HepG2 (cell line): ENCODE data around the gene ISG20L2. TPM values are rescaled to one million over a fixed set of nuclear protein-coding genes. Genes with fewer than 3 reads are reported as not detected.

Experiments
- ATAC-seq: fragments of 200-7000 bp; cut with Tn5 transposase; 3 replicates; pipeline ENCODE4 v1.9.1; 2020; ENCODE audit warnings: mild to moderate bottlenecking, moderate library complexity
- BruUV-seq: library from RNA; stranded (reverse); fragments of 400-500 nt; replicated peaks from 2 replicates; lab custom pipeline; 2021; lab: Mats Ljungman, UMichigan
- CTCF ChIA-PET: fragments of 300-600 bp; formaldehyde crosslinking; extraction: SDS; loops from one replicate; lab custom pipeline; 2021; ENCODE audit warnings: low total read pairs, inconsistent platforms, low intra/inter-chr PET ratio; lab: Yijun Ruan, JAX
- POLR2A ChIA-PET: fragments of 350-600 bp; sonication (Branson Sonifier 250); formaldehyde crosslinking; loops from one replicate; lab custom pipeline; 2020; ENCODE audit warnings: antibody characterized with exemption, inconsistent platforms; lab: Yijun Ruan, JAX
- DNase-seq: peaks from one replicate; pipeline ENCODE4 v3.0.0-alpha.2; 2015; ENCODE audit warnings: low spot score
- FAIRE-seq: peaks from 3 replicates; lab custom pipeline; 2011; peaks lifted over from hg19 to GRCh38; lab: Jason Lieb, UNC
- H2AFZ ChIP-seq: one replicate; pipeline ENCODE4 v1.6.1; 2011; ENCODE audit warnings: low read length, inconsistent platforms
- H3K27ac ChIP-seq: fragments of 300-600 bp; 3 replicates; pipeline ENCODE4 v1.8.0; 2011; ENCODE audit warnings: mixed run types, mild to moderate bottlenecking, mixed read lengths, low read length, inconsistent platforms; ENCODE audit not compliant: insufficient read depth; ENCODE audit errors: extremely low read length
- H3K27me3 ChIP-seq, 2 experiments: fragments of 200-600 bp in 1 of 2; 2 replicates in 1 of 2; 3 replicates in 1 of 2; pipeline versions ENCODE4 v1.6.0 to v1.8.0; 2011; ENCODE audit warnings: low read length in 2 of 2, mild to moderate bottlenecking in 2 of 2, moderate library complexity in 2 of 2, inconsistent platforms in 1 of 2; ENCODE audit not compliant: insufficient read depth in 2 of 2, control insufficient read depth in 1 of 2
- H3K36me3 ChIP-seq, 2 experiments: fragments of 200-600 bp in 1 of 2; replicated peaks in 1 of 2; 2 replicates in 1 of 2; 3 replicates in 1 of 2; pipeline versions ENCODE4 v1.5.1 to v1.8.0; 2011; ENCODE audit warnings: low read length in 2 of 2, inconsistent platforms in 1 of 2; ENCODE audit not compliant: insufficient read depth in 2 of 2, control insufficient read depth in 1 of 2
- H3K4me1 ChIP-seq: 2 replicates; pipeline ENCODE4 v1.5.1; 2012; ENCODE audit warnings: low read length, inconsistent platforms; ENCODE audit not compliant: insufficient read depth
- H3K4me2 ChIP-seq: 2 replicates; pipeline ENCODE4 v1.6.0; 2011; ENCODE audit warnings: low read depth, low read length, inconsistent platforms
- H3K4me3 ChIP-seq, 3 experiments: fragments of 200-600 bp in 1 of 3; sonication (generic), shearing (Covaris generic) in 1 of 3; replicated peaks in 1 of 3; 2 replicates each; pipeline ENCODE4 v1.5.1; 2011 to 2016; ENCODE audit warnings: low read length in 3 of 3, inconsistent platforms in 2 of 3, low read depth in 2 of 3, mild to moderate bottlenecking in 2 of 3, control low read depth in 1 of 3, mixed read lengths in 1 of 3; ENCODE audit not compliant: insufficient read depth in 1 of 3
- H3K79me2 ChIP-seq: one replicate; pipeline ENCODE4 v1.6.1; 2011; ENCODE audit warnings: low read length, inconsistent platforms; ENCODE audit not compliant: insufficient read depth
- H3K9ac ChIP-seq: 2 replicates; pipeline ENCODE4 v1.6.0; 2011; ENCODE audit warnings: mild to moderate bottlenecking, low read depth, low read length, inconsistent platforms; ENCODE audit not compliant: insufficient read depth
- H3K9me3 ChIP-seq: 2 replicates; pipeline ENCODE4 v1.5.1; 2012; ENCODE audit warnings: mild to moderate bottlenecking, low read length
- H4K20me1 ChIP-seq: 2 replicates; pipeline ENCODE4 v1.6.0; 2011; ENCODE audit warnings: inconsistent platforms, mild to moderate bottlenecking, low read length, moderate library complexity; ENCODE audit not compliant: insufficient read depth
- AKAP8 ChIP-seq: sonication (generic); formaldehyde crosslinking; IDR thresholded peaks from 2 replicates; pipeline ENCODE4 v1.5.1; 2020; ENCODE audit warnings: mild to moderate bottlenecking, missing genetic modification reagents
- ARID2 ChIP-seq: sonication (generic); formaldehyde crosslinking; IDR thresholded peaks from 2 replicates; pipeline ENCODE4 v1.8.1; 2022; ENCODE audit warnings: mild to moderate bottlenecking, missing genetic modification reagents, borderline replicate concordance
- BRD4 ChIP-seq: sonication (generic); formaldehyde crosslinking; IDR thresholded peaks from 2 replicates; pipeline ENCODE4 v1.4.0; 2020; ENCODE audit warnings: missing genetic modification reagents
- GLI4 ChIP-seq: sonication (generic); formaldehyde crosslinking; IDR thresholded peaks from 2 replicates; pipeline ENCODE4 v1.5.1; 2020; ENCODE audit warnings: missing genetic modification reagents, mild to moderate bottlenecking, moderate library complexity, borderline replicate concordance
- NR0B2 ChIP-seq: sonication (generic); formaldehyde crosslinking; IDR thresholded peaks from 2 replicates; pipeline ENCODE4 v1.4.0; 2020; ENCODE audit warnings: mild to moderate bottlenecking, missing genetic modification reagents
- NR1H2 ChIP-seq: sonication (generic); formaldehyde crosslinking; IDR thresholded peaks from 2 replicates; pipeline ENCODE4 v1.8.1; 2022; ENCODE audit warnings: low read depth, missing genetic modification reagents, borderline replicate concordance
- PAF1 ChIP-seq: IDR thresholded peaks from 2 replicates; pipeline ENCODE4 v1.6.1; 2016; ENCODE audit warnings: missing genetic modification reagents, missing compliant biosample characterization
- POLR2A ChIP-seq, 2 experiments: IDR thresholded peaks; 2 replicates each; pipeline ENCODE4 v1.6.1; 2011; ENCODE audit warnings: low read depth in 2 of 2, low read length in 2 of 2, mild to moderate bottlenecking in 1 of 2, moderate library complexity in 1 of 2; ENCODE audit not compliant: insufficient read depth in 1 of 2
- RARA ChIP-seq: IDR thresholded peaks from 2 replicates; pipeline ENCODE4 v1.6.1; 2016; ENCODE audit warnings: missing genetic modification reagents, missing compliant biosample characterization
- SAFB2 ChIP-seq: sonication (generic); formaldehyde crosslinking; IDR thresholded peaks from 2 replicates; pipeline ENCODE4 v1.5.1; 2020; ENCODE audit warnings: missing genetic modification reagents, low read depth, mild to moderate bottlenecking, borderline replicate concordance
- SKI ChIP-seq: fragments of 450-650 bp; IDR thresholded peaks from one replicate; pipeline ENCODE4 v1.6.1; 2018; ENCODE audit warnings: mild to moderate bottlenecking; ENCODE audit not compliant: partially characterized antibody
- TMF1 ChIP-seq: sonication (generic); formaldehyde crosslinking; IDR thresholded peaks from 2 replicates; pipeline ENCODE4 v1.8.1; 2022; ENCODE audit warnings: low read depth, missing genetic modification reagents
- ZBTB10 ChIP-seq: sonication (generic); formaldehyde crosslinking; IDR thresholded peaks from 2 replicates; pipeline ENCODE4 v1.4.0; 2020; ENCODE audit warnings: missing genetic modification reagents, borderline replicate concordance
- ZNF674 ChIP-seq: sonication (generic); formaldehyde crosslinking; IDR thresholded peaks from 2 replicates; pipeline ENCODE4 v1.5.0; 2020; ENCODE audit warnings: low read depth, mild to moderate bottlenecking, missing genetic modification reagents
- ZNF782 ChIP-seq: sonication (generic); formaldehyde crosslinking; IDR thresholded peaks from 2 replicates; pipeline ENCODE4 v1.4.0; 2020; ENCODE audit warnings: missing genetic modification reagents, mild to moderate bottlenecking, borderline replicate concordance
- ZSCAN29 ChIP-seq: sonication (generic); formaldehyde crosslinking; conservative IDR thresholded peaks from 2 replicates; pipeline ENCODE4 v1.4.0; 2020; ENCODE audit warnings: mild to moderate bottlenecking, missing genetic modification reagents
- WGBS: methylation state at CpG from one replicate; pipeline ENCODE4 v1.1.6; 2017; ENCODE audit warnings: low lambda C conversion rate; 5-methylcytosine and 5-hydroxymethylcytosine counted together
- in situ Hi-C: cut with HindIII; loops from 2 replicates; pipeline ENCODE4 v1.10.0; 2017; ENCODE audit warnings: low pct_unique_long_range_greater_than_20kb; ENCODE audit not compliant: extremely low pct_ligation_motif_present
- intact Hi-C: fragments of 100-400 bp; cut with micrococcal nuclease; formaldehyde crosslinking; loops from one replicate; pipeline ENCODE4 v1.10.0; 2022; ENCODE audit not compliant: unreplicated experiment
- polyA plus RNA-seq, 8 experiments: library from polyadenylated mRNA; depleted of rRNA in 3 of 8; stranded (reverse) in 7 of 8; unstranded in 1 of 8; fragments of >200 nt; fragmentation: Illumina TruSeq in 4 of 8; extraction: Trizol in 4 of 8; gene quantifications; 2 replicates each; pipeline versions ENCODE4 v1.2.1 to v1.2.3, GENCODE V29; 2011 to 2016; ENCODE audit warnings: low read depth in 4 of 8, missing spikeins in 1 of 8, mixed read lengths in 1 of 8; ENCODE audit not compliant: insufficient read depth in 1 of 8
- total RNA-seq, 5 experiments: library from RNA; depleted of rRNA; stranded (reverse); fragments of >200 nt; fragmentation: Illumina TruSeq; extraction: Trizol; gene quantifications; 2 replicates each; pipeline ENCODE4 v1.2.3, GENCODE V29; 2016; ENCODE audit warnings: low read depth in 1 of 5
- TF ChIP-seq, protein P1 (sequence below): sonication (generic); formaldehyde crosslinking; IDR thresholded peaks from 2 replicates; pipeline ENCODE4 v1.5.0; 2020; ENCODE audit warnings: mild to moderate bottlenecking, missing genetic modification reagents

Gene ISG20L2
- total and polyA plus RNA-seq, 2 of the 13 experiments (the other 11 are each of a cell fraction or from before 2014, with no cell fraction given) = 19.8 to 21.3 TPM

GRCh38 chr1:156747742-156748669 is 19.4 kb upstream of the ISG20L2 start:
- intact Hi-C loops = loop anchor here (2.0 kb wide), 1 partner anchor 19 kb away; the partner anchor contains the start of genes ISG20L2 and METTL25B
- WGBS = 9% methylated on average over 6 of the region's 8 CpGs
- peaks cover 75% of the 10 kb centered on the region for H3K79me2 ChIP-seq
- H3K4me3 ChIP-seq = peak overlapping the region; percentile 87 to 90 (median 88)
- CTCF ChIA-PET = no interaction called here
- DNase-seq = no peak
- peaks cover 47% of the 10 kb centered on the region for H3K4me1 ChIP-seq
- peak overlapping the region; percentile 95 for H3K9ac ChIP-seq
- peaks cover 10 to 26% of the 10 kb centered on the region in 2 experiments; a peak in 4 of 5 replicates for H3K36me3 ChIP-seq
- H2AFZ ChIP-seq = no peak overlapping the region
- peaks cover 13% of the 10 kb centered on the region for H4K20me1 ChIP-seq
- no TSS peak for BruUV-seq
- in situ Hi-C loops = no loop called here
- peak overlapping the region; percentile 100 for H3K27ac ChIP-seq
- no peak for FAIRE-seq
- no peaks in the 10 kb centered on the region for H3K9me3 ChIP-seq
- peak overlapping the region; percentile 98 for H3K4me2 ChIP-seq
- H3K27me3 ChIP-seq = no peaks in the 10 kb centered on the region; a peak in 1 of 5 replicates
- POLR2A ChIA-PET = interaction anchor here (1.0 to 3.3 kb wide), 6 partner anchors 19 to 291 kb away, joined by 3 to 27 read pairs (median 5); partner anchors contain the start of genes ISG20L2, METTL25B and PRCC
- no peak for ATAC-seq
- 0 out of 2 replicates have a peak, but pooled peaks have one; percentile 28 for TF ChIP-seq ARID2 (CRISPR knock-in tag)
- TF ChIP-seq ZNF674 (CRISPR knock-in tag) = no peak
- no peak for TF ChIP-seq RARA (CRISPR knock-in tag)
- peak in 1 of 2 experiments; percentile 40; a peak in 2 of 4 replicates for TF ChIP-seq POLR2A (IDR thresholded peaks at IDR 0.05; ENCODE audit: insufficient read depth in 1 of 2, low read depth in 2 of 2, low read length in 2 of 2)
- 0 out of 2 replicates have a peak, but pooled peaks have one; percentile 26 for TF ChIP-seq SAFB2 (CRISPR knock-in tag)
- 0 out of 2 replicates have a peak, but pooled peaks have one; percentile 27 for TF ChIP-seq NR0B2 (CRISPR knock-in tag)
- TF ChIP-seq ZBTB10 (CRISPR knock-in tag) = no peak
- no peak for TF ChIP-seq SKI
- TF ChIP-seq TMF1 (CRISPR knock-in tag) = no peak
- peak; percentile 49; the same call in 1 of the 2 replicates for TF ChIP-seq ZSCAN29
- TF ChIP-seq PAF1 (CRISPR knock-in tag) = no peak
- TF ChIP-seq AKAP8 (CRISPR knock-in tag) = peak; percentile 37; the same call in 1 of the 2 replicates
- TF ChIP-seq ZNF782 (CRISPR knock-in tag) = 0 out of 2 replicates have a peak, but pooled peaks have one; percentile 15
- no peak for TF ChIP-seq NR1H2 (CRISPR knock-in tag)
- TF ChIP-seq GLI4 (CRISPR knock-in tag) = 0 out of 2 replicates have a peak, but pooled peaks have one; percentile 50
- TF ChIP-seq BRD4 (CRISPR knock-in tag) = no peak
- TF ChIP-seq, protein P1, sequence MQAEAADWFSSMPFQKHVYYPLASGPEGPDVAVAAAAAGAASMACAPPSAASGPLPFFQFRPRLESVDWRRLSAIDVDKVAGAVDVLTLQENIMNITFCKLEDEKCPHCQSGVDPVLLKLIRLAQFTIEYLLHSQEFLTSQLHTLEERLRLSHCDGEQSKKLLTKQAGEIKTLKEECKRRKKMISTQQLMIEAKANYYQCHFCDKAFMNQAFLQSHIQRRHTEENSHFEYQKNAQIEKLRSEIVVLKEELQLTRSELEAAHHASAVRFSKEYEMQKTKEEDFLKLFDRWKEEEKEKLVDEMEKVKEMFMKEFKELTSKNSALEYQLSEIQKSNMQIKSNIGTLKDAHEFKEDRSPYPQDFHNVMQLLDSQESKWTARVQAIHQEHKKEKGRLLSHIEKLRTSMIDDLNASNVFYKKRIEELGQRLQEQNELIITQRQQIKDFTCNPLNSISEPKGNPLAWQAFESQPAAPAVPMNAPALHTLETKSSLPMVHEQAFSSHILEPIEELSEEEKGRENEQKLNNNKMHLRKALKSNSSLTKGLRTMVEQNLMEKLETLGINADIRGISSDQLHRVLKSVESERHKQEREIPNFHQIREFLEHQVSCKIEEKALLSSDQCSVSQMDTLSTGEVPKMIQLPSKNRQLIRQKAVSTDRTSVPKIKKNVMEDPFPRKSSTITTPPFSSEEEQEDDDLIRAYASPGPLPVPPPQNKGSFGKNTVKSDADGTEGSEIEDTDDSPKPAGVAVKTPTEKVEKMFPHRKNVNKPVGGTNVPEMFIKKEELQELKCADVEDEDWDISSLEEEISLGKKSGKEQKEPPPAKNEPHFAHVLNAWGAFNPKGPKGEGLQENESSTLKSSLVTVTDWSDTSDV = no peak
